HL-60 (cell line): ENCODE data around the gene PLBD2.

ENCODE experiments used
- POLR2AphosphoS5 ChIP-seq: IDR thresholded peaks from 2 replicates; pipeline ENCODE4 v1.6.1; 2012; ENCODE audit warnings: low read depth
- REST ChIP-seq: IDR thresholded peaks from 2 replicates; pipeline ENCODE4 v1.6.1; 2012; ENCODE audit warnings: low read depth; ENCODE audit not compliant: insufficient replicate concordance
- SPI1 ChIP-seq: IDR thresholded peaks from 2 replicates; pipeline ENCODE4 v1.6.1; 2012; ENCODE audit warnings: low read depth, mild to moderate bottlenecking, borderline replicate concordance
- TF ChIP-seq, protein P1 (sequence below): IDR thresholded peaks from one replicate; pipeline ENCODE4 v1.5.1; 2011; ENCODE audit warnings: low read length, control low read depth, inconsistent platforms; ENCODE audit not compliant: insufficient read depth

- no peak for TF ChIP-seq POLR2AphosphoS5
- TF ChIP-seq, protein P1, sequence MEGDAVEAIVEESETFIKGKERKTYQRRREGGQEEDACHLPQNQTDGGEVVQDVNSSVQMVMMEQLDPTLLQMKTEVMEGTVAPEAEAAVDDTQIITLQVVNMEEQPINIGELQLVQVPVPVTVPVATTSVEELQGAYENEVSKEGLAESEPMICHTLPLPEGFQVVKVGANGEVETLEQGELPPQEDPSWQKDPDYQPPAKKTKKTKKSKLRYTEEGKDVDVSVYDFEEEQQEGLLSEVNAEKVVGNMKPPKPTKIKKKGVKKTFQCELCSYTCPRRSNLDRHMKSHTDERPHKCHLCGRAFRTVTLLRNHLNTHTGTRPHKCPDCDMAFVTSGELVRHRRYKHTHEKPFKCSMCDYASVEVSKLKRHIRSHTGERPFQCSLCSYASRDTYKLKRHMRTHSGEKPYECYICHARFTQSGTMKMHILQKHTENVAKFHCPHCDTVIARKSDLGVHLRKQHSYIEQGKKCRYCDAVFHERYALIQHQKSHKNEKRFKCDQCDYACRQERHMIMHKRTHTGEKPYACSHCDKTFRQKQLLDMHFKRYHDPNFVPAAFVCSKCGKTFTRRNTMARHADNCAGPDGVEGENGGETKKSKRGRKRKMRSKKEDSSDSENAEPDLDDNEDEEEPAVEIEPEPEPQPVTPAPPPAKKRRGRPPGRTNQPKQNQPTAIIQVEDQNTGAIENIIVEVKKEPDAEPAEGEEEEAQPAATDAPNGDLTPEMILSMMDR, result no peak
- TF ChIP-seq SPI1, result no peak
- no peak for TF ChIP-seq REST
Measured at GRCh38 chr12:113396200-113396599, 37.8 kb downstream of the PLBD2 start.
